Measurements from ENCODE around the gene AP4M1.

AP4M1 gene

DNA sequence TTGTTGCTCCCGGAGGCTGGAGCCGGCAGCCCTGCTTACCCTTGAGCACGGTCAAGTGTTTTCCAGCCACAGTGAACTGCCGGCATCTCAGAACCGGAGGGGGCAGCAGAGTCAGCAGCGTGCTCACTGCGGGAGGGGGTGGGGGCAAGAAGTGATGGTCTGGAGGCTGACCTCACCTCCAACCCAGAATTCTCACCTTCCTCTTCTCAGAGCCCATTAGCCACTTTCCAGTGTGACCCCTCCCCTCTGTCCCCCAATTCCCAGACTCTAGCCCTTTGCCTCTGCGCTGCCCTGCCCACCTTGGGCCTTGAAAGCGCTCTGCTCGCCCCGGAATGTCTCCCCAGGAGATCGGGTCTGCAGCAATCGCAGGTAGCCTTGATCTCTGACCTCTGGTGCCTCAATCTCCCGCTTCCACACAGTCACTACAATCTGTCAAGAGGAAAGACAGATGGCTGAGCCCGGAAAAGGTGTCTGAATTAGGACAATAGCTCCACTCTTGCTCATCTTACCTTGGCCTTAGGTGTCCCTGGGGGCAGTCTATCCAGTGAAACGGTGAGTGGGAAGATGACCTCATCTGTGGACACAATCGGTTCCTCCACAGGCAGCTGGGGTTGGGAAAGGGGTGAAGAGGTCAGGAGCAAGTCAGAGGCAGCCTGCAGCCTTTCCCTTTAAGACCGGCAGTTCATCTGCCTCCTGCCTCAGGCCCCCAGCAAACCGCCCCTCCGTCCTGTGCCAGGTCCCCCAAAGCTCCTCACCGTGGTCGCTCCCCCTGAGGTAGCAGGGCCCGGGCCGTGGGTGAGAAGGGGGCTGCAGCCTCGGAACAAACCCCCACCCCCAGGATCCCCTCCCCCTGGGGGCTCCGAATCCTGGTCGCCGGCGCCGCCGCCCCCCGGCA is 56.1 kb downstream of the AP4M1 start:
- DNase-seq (ENCODE audit: low read depth), result no peak
- TF ChIP-seq, protein P1, sequence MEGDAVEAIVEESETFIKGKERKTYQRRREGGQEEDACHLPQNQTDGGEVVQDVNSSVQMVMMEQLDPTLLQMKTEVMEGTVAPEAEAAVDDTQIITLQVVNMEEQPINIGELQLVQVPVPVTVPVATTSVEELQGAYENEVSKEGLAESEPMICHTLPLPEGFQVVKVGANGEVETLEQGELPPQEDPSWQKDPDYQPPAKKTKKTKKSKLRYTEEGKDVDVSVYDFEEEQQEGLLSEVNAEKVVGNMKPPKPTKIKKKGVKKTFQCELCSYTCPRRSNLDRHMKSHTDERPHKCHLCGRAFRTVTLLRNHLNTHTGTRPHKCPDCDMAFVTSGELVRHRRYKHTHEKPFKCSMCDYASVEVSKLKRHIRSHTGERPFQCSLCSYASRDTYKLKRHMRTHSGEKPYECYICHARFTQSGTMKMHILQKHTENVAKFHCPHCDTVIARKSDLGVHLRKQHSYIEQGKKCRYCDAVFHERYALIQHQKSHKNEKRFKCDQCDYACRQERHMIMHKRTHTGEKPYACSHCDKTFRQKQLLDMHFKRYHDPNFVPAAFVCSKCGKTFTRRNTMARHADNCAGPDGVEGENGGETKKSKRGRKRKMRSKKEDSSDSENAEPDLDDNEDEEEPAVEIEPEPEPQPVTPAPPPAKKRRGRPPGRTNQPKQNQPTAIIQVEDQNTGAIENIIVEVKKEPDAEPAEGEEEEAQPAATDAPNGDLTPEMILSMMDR (IDR thresholded peaks at IDR 0.05; ENCODE audit: control insufficient read depth, insufficient read depth, low read depth, low read length, missing control alignments), result peak; percentile 37
- peak overlapping the region; percentile 80 for H3K4me3 ChIP-seq (ENCODE audit: control insufficient read depth, low read depth, low read length)

Data from AG09309 (cell line).